ENCODE measurements around the gene AKAP11.

AKAP11 gene

GRCh38 chr13:42239161-42239560 is 32.8 kb upstream of the AKAP11 start:
- H3K18ac ChIP-seq (ENCODE audit: low read depth in 1 of 2, low read length in 2 of 2): no peak overlapping the region
- no peak overlapping the region for H2BK5ac ChIP-seq (ENCODE audit: low read depth, low read length, poor library complexity, severe bottlenecking)
- H4K91ac ChIP-seq (ENCODE audit: low read length): no peak overlapping the region
- H3K36me3 ChIP-seq (ENCODE audit: control insufficient read depth in 1 of 2, insufficient read depth in 2 of 2, low read depth in 1 of 2, low read length in 2 of 2): peaks cover 0 to 10% of the 10 kb centered on the region in 2 experiments
- H2AFZ ChIP-seq (ENCODE audit: low read depth, low read length): no peak overlapping the region
- no peak overlapping the region for H3K9ac ChIP-seq (ENCODE audit: low read length)
- no peak overlapping the region for H3K27ac ChIP-seq (ENCODE audit: low read length, poor library complexity, severe bottlenecking)
- H2AK5ac ChIP-seq (ENCODE audit: low read length, severe bottlenecking): no peak overlapping the region
- no CpG with 5 or more reads among the region's 1 CpG for WGBS
- no peak overlapping the region for H3K4ac ChIP-seq (ENCODE audit: low read depth in 1 of 2, low read length in 2 of 2)
- DNase-seq: no peak
- H3K9me3 ChIP-seq (ENCODE audit: control insufficient read depth, low read length): no peaks in the 10 kb centered on the region
- H3K27me3 ChIP-seq (ENCODE audit: control insufficient read depth in 1 of 2, insufficient read depth in 1 of 2, low read length in 2 of 2): no peaks in the 10 kb centered on the region
- H3K23ac ChIP-seq (ENCODE audit: low read length in 2 of 2): no peak overlapping the region
- H3K79me1 ChIP-seq (replicated peaks; ENCODE audit: low read length, poor library complexity, severe bottlenecking): no peaks in the 10 kb centered on the region
- H2BK15ac ChIP-seq (ENCODE audit: low read depth, poor library complexity, severe bottlenecking): no peak overlapping the region
- no peak overlapping the region for H3K14ac ChIP-seq (ENCODE audit: low read length in 2 of 2)
- no peak overlapping the region for H2BK120ac ChIP-seq (ENCODE audit: low read depth, low read length)
- no peak overlapping the region for H3K4me2 ChIP-seq (ENCODE audit: low read length, poor library complexity, severe bottlenecking)
- H2BK12ac ChIP-seq (ENCODE audit: low read length in 2 of 2): no peak overlapping the region
- no peaks in the 10 kb centered on the region for H3K4me1 ChIP-seq (ENCODE audit: control insufficient read depth, insufficient read depth, low read depth, low read length)
- no peak overlapping the region for H4K8ac ChIP-seq (ENCODE audit: low read length)
- H3K4me3 ChIP-seq (ENCODE audit: insufficient read depth in 1 of 2, low read depth in 1 of 2, low read length in 2 of 2): no peak overlapping the region

DNA sequence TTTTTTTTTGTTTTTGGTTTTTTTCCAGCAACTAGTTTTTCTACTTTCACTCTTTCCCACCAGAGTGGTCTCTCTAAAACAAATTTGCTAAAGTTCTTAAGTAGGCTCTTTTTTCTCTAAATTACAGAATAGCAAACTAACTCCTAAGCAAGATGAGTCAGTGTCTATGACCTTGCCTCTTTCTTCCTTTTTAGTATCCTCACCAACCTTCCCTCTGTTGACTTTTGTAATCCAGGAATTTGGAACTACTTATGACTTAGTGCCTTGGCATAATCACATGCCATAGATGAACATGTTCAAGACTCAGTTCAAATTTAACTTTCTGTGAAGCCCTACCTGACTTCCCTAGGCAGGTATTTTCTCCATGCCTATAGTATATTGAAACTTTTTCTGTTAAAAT is 32.3 kb upstream of the AKAP11 start:
- H3K27ac ChIP-seq (ENCODE audit: low read length, poor library complexity, severe bottlenecking): no peak overlapping the region
- no peak overlapping the region for H3K4ac ChIP-seq (ENCODE audit: low read depth in 1 of 2, low read length in 2 of 2)
- H2AFZ ChIP-seq (ENCODE audit: low read depth, low read length): no peak overlapping the region
- H3K27me3 ChIP-seq (ENCODE audit: control insufficient read depth in 1 of 2, insufficient read depth in 1 of 2, low read length in 2 of 2): no peaks in the 10 kb centered on the region
- H2AK5ac ChIP-seq (ENCODE audit: low read length, severe bottlenecking): no peak overlapping the region
- H4K91ac ChIP-seq (ENCODE audit: low read length): no peak overlapping the region
- H2BK12ac ChIP-seq (ENCODE audit: low read length in 2 of 2): no peak overlapping the region
- H3K9me3 ChIP-seq (ENCODE audit: control insufficient read depth, low read length): no peaks in the 10 kb centered on the region
- H3K79me1 ChIP-seq (replicated peaks; ENCODE audit: low read length, poor library complexity, severe bottlenecking): no peaks in the 10 kb centered on the region
- no peak overlapping the region for H3K4me2 ChIP-seq (ENCODE audit: low read length, poor library complexity, severe bottlenecking)
- H2BK120ac ChIP-seq (ENCODE audit: low read depth, low read length): no peak overlapping the region
- H3K9ac ChIP-seq (ENCODE audit: low read length): no peak overlapping the region
- H3K23ac ChIP-seq (ENCODE audit: low read length in 2 of 2): no peak overlapping the region
- H3K4me3 ChIP-seq (ENCODE audit: insufficient read depth in 1 of 2, low read depth in 1 of 2, low read length in 2 of 2): no peak overlapping the region
- no peak overlapping the region for H2BK15ac ChIP-seq (ENCODE audit: low read depth, poor library complexity, severe bottlenecking)
- no peak overlapping the region for H4K8ac ChIP-seq (ENCODE audit: low read length)
- H3K4me1 ChIP-seq (ENCODE audit: control insufficient read depth, insufficient read depth, low read depth, low read length): no peaks in the 10 kb centered on the region
- peaks cover 0 to 10% of the 10 kb centered on the region in 2 experiments for H3K36me3 ChIP-seq (ENCODE audit: control insufficient read depth in 1 of 2, insufficient read depth in 2 of 2, low read depth in 1 of 2, low read length in 2 of 2)
- H3K18ac ChIP-seq (ENCODE audit: low read depth in 1 of 2, low read length in 2 of 2): no peak overlapping the region
- DNase-seq: peak; percentile 15
- H2BK5ac ChIP-seq (ENCODE audit: low read depth, low read length, poor library complexity, severe bottlenecking): no peak overlapping the region
- no peak overlapping the region for H3K14ac ChIP-seq (ENCODE audit: low read length in 2 of 2)

- WGBS: 93% methylated on average over 7 of the region's 8 CpGs
- H2BK12ac ChIP-seq (ENCODE audit: low read length in 2 of 2): no peak overlapping the region
- no peak overlapping the region for H2AFZ ChIP-seq (ENCODE audit: low read depth, low read length)
- no peaks in the 10 kb centered on the region for H3K9me3 ChIP-seq (ENCODE audit: control insufficient read depth, low read length)
- no peak overlapping the region for H4K8ac ChIP-seq (ENCODE audit: low read length)
- H3K14ac ChIP-seq (ENCODE audit: low read length in 2 of 2): no peak overlapping the region
- H2AK5ac ChIP-seq (ENCODE audit: low read length, severe bottlenecking): no peak overlapping the region
- no peak overlapping the region for H2BK120ac ChIP-seq (ENCODE audit: low read depth, low read length)
- no peak overlapping the region for H4K91ac ChIP-seq (ENCODE audit: low read length)
- H3K4me2 ChIP-seq (ENCODE audit: low read length, poor library complexity, severe bottlenecking): no peak overlapping the region
- no peak overlapping the region for H3K27ac ChIP-seq (ENCODE audit: low read length, poor library complexity, severe bottlenecking)
- no peaks in the 10 kb centered on the region for H3K4me1 ChIP-seq (ENCODE audit: control insufficient read depth, insufficient read depth, low read depth, low read length)
- no peaks in the 10 kb centered on the region for H3K79me1 ChIP-seq (replicated peaks; ENCODE audit: low read length, poor library complexity, severe bottlenecking)
- DNase-seq: no peak
- H3K18ac ChIP-seq (ENCODE audit: low read depth in 1 of 2, low read length in 2 of 2): no peak overlapping the region
- peaks cover 0 to 7% of the 10 kb centered on the region in 2 experiments for H3K36me3 ChIP-seq (ENCODE audit: control insufficient read depth in 1 of 2, insufficient read depth in 2 of 2, low read depth in 1 of 2, low read length in 2 of 2)
- no peak overlapping the region for H3K9ac ChIP-seq (ENCODE audit: low read length)
- no peak overlapping the region for H2BK5ac ChIP-seq (ENCODE audit: low read depth, low read length, poor library complexity, severe bottlenecking)
- H3K23ac ChIP-seq (ENCODE audit: low read length in 2 of 2): no peak overlapping the region
- no peak overlapping the region for H2BK15ac ChIP-seq (ENCODE audit: low read depth, poor library complexity, severe bottlenecking)
- H3K4ac ChIP-seq (ENCODE audit: low read depth in 1 of 2, low read length in 2 of 2): no peak overlapping the region
- H3K27me3 ChIP-seq (ENCODE audit: control insufficient read depth in 1 of 2, insufficient read depth in 1 of 2, low read length in 2 of 2): no peaks in the 10 kb centered on the region
- H3K4me3 ChIP-seq (ENCODE audit: insufficient read depth in 1 of 2, low read depth in 1 of 2, low read length in 2 of 2): no peak overlapping the region
Measured at GRCh38 chr13:42246541-42246940, 25.4 kb upstream of the AKAP11 start.

DNA sequence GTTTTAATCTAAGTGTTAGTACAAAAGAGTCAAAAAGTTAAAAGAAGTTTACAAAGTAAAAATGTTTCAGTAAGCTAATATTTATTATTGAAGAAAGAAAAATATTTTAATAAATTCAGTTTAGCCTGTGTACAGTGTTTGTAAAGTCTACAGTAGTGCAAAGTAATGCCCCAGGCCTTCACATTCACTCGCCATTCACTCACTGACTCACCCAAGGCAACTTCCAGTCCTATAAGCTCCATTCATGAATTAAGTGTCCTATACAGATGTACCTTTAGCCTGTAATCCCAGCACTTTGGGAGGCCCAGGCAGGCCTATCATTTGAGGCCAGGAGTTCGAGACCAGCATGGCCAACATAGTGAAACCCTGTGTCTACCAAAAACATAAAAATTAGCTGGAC is 24.1 kb upstream of the AKAP11 start:
- Histone ChIP-seq H3K27ac (ENCODE audit: low read length, poor library complexity, severe bottlenecking) (no peak overlapping the region), H3K79me1 (replicated peaks; ENCODE audit: low read length, poor library complexity, severe bottlenecking) (no peaks in the 10 kb centered on the region), H4K8ac (ENCODE audit: low read length) (no peak overlapping the region), H3K4me3 (ENCODE audit: insufficient read depth in 1 of 2, low read depth in 1 of 2, low read length in 2 of 2) (no peak overlapping the region), H2BK5ac (ENCODE audit: low read depth, low read length, poor library complexity, severe bottlenecking) (no peak overlapping the region), H2AFZ (ENCODE audit: low read depth, low read length) (no peak overlapping the region), H3K4me2 (ENCODE audit: low read length, poor library complexity, severe bottlenecking) (no peak overlapping the region), H2BK12ac (ENCODE audit: low read length in 2 of 2) (no peak overlapping the region), H3K23ac (ENCODE audit: low read length in 2 of 2) (no peak overlapping the region), H3K14ac (ENCODE audit: low read length in 2 of 2) (no peak overlapping the region), H3K18ac (ENCODE audit: low read depth in 1 of 2, low read length in 2 of 2) (no peak overlapping the region), H3K27me3 (ENCODE audit: control insufficient read depth in 1 of 2, insufficient read depth in 1 of 2, low read length in 2 of 2) (no peaks in the 10 kb centered on the region), H2BK15ac (ENCODE audit: low read depth, poor library complexity, severe bottlenecking) (no peak overlapping the region), H2AK5ac (ENCODE audit: low read length, severe bottlenecking) (no peak overlapping the region), H4K91ac (ENCODE audit: low read length) (no peak overlapping the region), H3K36me3 (ENCODE audit: control insufficient read depth in 1 of 2, insufficient read depth in 2 of 2, low read depth in 1 of 2, low read length in 2 of 2) (peaks cover 0 to 2% of the 10 kb centered on the region in 2 experiments), H3K9ac (ENCODE audit: low read length) (no peak overlapping the region), H3K4ac (ENCODE audit: low read depth in 1 of 2, low read length in 2 of 2) (no peak overlapping the region), H3K4me1 (ENCODE audit: control insufficient read depth, insufficient read depth, low read depth, low read length) (no peaks in the 10 kb centered on the region), H2BK120ac (ENCODE audit: low read depth, low read length) (no peak overlapping the region), H3K9me3 (ENCODE audit: control insufficient read depth, low read length) (no peaks in the 10 kb centered on the region)
- DNase-seq: no peak
- 100% methylated on average over 2 of the region's 2 CpGs for WGBS

All from mesenchymal stem cell (in vitro differentiated cells and primary cell).